HG03103 (cell line): ENCODE measurements around the gene DES.
A peak's percentile ranks its signal among the peaks of the same experiment; 100 is the strongest.
"Not testable (repeated sequence)": the region's sequence is repeated elsewhere in the genome, so short reads cannot be mapped to it uniquely, and the experiment has no call there.

Experiments
- ATAC-seq: cut with Tn5 transposase; IDR thresholded peaks from one replicate; pipeline ENCODE4 v1.9.1; 2021; ENCODE audit warnings: low read depth; ENCODE audit not compliant: unreplicated experiment

DES gene

DNA sequence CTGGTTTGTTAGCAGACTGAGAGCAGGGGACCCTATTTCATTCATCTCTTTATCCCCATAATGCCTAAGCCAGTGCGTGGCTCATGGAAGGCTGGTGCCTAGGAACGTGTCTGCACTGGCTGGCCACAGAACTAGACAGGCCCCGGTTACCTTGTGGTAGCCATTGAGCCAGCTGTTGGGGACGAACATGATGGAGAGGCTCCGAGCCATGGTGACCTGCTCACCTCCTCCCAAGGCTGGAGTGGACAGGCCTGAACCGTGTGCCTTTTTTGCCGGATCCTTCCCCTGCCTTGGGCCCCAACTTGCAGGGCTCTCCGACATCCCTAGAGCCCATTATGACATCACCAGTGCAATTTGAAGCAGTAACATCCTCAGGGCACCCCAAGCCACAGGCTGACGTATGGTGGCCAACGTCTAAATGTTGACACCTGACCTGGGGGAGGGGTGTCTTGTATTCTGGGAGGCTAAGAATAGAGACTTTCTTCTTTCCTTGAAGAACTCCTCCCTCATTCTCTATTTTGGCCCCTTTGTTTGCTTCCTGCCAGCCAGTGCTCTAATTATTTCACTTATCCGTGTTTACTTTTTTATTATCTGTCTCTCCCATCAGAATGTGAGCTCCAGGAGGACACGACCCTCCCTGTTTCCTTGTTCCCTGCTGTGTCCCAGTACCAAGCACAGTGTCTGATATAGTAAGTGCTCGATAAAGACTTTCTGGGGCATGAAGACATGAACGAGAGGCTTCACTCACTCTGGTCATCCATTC is 18.3 kb upstream of the DES start:
- ATAC-seq, result no peak

DNA sequence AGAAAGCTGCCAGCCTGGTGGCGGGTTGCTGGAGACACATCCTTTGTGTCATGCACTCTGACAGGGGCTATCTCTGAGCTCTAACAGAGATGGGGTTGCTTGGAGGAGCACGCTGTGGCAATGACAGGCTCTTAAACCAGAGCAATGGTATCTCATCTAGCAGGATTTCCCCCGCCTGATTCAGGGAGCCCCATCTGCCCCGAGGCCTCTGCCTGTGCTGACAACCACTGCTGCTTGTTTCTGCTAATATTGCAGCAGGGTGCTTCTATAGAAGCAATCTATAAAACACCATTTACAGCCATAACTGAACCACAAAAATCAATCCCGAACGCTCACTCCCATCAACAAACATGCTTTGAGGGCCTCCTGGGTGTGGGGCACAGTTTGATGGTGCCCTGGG is 17.6 kb upstream of the DES start:
- ATAC-seq, result no peak

GRCh38 chr2:219401606-219402005 is 16.6 kb upstream of the DES start:
- no peak for ATAC-seq

- ATAC-seq, result peak; percentile 96
Observed at GRCh38 chr2:219402665-219403515, 15.3 kb upstream of the DES start.

DNA sequence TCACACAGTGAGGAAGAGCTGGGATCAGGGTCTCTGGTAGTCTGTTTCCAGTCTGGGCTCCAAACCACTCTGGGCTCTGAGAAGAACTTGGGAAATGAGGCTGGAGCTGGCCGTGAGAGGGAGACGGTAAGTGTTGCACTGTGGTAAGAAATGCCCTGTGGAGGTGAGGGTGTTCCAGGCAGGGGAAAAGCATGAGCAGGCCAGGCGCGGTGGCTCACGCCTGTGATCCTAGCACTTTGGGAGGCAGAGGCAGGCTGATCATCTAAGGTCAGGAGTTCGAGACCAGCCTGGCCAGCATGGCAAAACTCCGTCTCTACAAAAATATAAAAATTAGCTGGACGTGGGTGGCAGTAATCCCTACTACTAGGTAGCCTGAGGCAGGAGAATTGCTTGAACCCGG is 14.3 kb upstream of the DES start:
- ATAC-seq, result no peak

GRCh38 chr2:219404291-219404910 is 13.8 kb upstream of the DES start:
- no peak for ATAC-seq

- no peak for ATAC-seq
Observed at GRCh38 chr2:219404954-219405353, 13.2 kb upstream of the DES start.

DNA sequence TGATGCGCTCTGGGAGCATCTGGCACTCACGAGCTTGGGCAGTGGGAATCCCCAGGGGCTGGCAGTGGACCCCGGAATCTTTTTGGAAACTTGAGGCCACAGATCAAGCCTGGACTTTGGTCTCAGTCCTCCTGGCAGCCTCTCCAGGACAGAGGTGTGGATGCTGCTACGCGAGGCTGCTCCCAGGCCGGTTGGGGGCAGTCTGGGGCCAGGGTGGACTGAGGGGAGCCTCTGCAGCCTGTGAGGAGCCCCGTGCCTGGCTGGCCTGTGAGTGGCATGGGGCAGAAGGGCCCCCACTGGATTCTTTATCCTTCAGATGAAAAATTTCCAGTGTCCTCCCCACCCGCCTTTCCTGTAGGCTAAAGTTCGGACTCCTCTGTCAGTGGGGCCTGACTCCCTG is 12.7 kb upstream of the DES start:
- ATAC-seq, result no peak

- no peak for ATAC-seq
Observed at GRCh38 chr2:219405958-219406860, 12.0 kb upstream of the DES start.

- ATAC-seq, result no peak
Observed at GRCh38 chr2:219406861-219407230, 11.3 kb upstream of the DES start.

DNA sequence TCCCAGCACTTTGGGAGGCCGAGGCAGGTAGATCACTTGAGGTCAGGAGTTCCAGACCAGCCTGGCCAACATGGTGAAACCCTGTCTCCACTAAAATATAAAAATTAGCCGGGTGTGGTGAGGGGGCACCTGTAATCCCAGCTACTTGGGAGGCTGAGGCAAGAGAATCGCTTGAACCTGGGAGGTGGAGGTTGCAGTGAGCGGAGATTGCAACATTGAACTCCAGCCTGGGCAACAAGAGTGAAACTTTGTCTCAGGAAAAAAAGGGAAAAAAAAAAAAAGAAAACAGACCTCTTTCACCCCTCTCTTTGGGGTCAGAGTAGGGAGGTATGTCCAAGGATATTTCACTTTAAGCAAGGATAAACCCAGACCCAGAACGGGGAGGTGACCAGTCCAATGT is 10.8 kb upstream of the DES start:
- ATAC-seq, result not testable (repeated sequence)

DNA sequence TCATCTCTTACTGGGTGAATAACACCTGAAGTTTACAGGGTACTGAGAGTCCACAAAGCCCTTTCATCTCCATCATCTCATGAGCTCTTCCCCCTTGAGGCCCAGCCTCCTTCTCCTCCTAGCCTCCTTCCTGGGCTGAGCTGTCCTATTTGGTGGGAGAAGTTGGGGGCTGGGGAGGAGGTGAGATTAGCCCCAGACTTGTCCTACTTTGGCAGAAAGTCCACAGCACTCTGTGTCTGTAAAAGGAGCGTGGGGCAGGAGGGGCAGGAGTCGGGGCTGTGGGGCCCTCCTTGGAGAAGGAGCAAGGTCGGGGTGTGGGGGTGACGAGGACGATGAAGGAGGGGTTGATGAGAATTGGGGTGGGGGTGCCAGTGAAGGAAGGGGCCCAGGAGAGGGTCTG is 10.0 kb upstream of the DES start:
- no peak for ATAC-seq

GRCh38 chr2:219408631-219409030 is 9.5 kb upstream of the DES start:
- no peak for ATAC-seq

DNA sequence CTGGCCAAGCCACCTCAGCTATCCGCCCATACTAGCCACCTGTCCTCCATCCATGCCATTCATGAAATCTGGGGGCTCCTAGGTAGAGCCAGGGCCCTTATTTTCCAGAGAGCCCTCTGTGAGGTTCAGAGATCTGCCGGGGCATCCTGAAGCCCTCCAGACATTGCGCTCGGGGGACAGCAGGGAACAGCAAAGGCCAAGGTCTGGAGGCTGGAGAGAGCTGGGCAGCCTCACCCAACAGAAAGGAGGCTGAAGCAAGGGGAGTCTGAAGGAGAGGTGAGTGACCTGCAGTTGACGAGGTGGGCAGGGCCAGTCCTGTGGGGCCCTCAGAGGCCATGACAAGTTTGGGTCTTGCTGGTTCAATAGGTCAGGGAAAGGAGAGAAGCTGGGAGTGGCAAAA is 8.6 kb upstream of the DES start:
- ATAC-seq, result no peak

DNA sequence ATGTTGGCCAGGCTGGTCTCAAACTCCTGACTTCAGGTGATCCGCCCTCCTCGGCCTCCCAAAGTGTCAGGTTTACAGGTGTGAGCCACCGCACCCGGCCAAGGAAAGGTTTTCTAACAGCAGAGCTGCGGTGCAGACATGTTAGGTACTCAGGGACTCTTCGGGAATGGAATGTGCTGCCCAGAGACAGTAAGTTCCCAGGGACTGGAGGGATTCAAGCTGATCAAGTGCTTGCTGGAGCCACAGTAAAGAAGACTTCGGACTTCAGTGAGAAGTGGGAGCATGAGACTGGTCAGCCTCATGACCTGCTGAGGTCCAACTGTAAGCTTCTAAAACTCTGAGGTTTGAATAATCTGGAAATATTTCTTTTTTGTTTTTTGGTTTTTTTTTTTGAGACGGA is 7.8 kb upstream of the DES start:
- no peak for ATAC-seq

DNA sequence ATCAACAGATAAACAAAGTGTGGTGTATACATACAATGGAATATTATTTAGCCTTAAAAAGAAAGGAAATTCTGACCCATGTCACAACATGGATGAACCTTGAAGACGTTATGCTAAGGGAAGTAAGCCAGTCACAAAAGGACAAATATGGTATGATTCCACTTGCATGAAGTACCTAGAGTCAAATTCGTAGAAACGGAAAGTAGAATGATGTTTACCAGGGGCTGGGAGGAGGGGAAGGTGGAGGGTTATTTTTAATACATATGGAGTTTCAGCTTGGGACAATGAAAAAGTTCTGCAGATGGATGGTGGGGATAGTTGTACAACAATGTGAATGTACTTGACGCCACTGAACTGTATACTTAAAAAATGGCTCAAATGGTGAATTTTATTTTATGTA is 3.3 kb upstream of the DES start:
- ATAC-seq, result no peak

GRCh38 chr2:219415580-219416234 is 2.5 kb upstream of the DES start:
- ATAC-seq, result no peak

DNA sequence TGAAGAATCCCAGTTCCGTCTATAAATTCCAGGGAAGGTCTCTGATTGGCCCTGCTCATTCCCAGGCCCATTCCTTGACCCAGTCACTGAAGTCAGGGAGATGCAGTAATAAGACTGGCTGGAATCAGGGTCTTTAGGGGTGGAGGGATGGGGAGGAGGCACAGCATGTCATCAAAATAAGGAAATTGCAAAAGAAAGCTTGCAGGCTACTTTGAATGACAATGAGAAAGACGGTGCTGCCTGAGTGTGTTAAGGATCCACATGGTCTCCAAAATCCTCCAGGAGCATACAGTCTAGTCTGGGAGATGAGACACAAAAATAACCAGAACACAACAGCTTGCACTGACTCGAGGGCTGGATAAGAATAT is 2.0 kb upstream of the DES start:
- ATAC-seq, result no peak

DNA sequence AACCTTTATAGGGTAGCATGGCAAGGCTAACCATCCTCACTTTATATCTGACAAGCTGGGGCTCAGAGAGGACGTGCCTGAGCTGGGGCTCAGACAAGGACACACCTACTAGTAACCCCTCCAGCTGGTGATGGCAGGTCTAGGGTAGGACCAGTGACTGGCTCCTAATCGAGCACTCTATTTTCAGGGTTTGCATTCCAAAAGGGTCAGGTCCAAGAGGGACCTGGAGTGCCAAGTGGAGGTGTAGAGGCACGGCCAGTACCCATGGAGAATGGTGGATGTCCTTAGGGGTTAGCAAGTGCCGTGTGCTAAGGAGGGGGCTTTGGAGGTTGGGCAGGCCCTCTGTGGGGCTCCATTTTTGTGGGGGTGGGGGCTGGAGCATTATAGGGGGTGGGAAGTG is 1.2 kb upstream of the DES start:
- no peak for ATAC-seq

DNA sequence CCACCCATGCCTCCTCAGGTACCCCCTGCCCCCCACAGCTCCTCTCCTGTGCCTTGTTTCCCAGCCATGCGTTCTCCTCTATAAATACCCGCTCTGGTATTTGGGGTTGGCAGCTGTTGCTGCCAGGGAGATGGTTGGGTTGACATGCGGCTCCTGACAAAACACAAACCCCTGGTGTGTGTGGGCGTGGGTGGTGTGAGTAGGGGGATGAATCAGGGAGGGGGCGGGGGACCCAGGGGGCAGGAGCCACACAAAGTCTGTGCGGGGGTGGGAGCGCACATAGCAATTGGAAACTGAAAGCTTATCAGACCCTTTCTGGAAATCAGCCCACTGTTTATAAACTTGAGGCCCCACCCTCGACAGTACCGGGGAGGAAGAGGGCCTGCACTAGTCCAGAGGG is 803 bp upstream of the DES start:
- ATAC-seq, result no peak
